HEK293 (cell line): Measurements from ENCODE around the gene MPEG1.

ENCODE experiments used
- CTCF ChIA-PET: fragments of 350-600 bp; formaldehyde crosslinking; extraction: SDS; loops from one replicate; lab custom pipeline; 2021; ENCODE audit warnings: antibody characterized with exemption; lab: Yijun Ruan, JAX
- POLR2A ChIA-PET: fragments of 300-600 bp; formaldehyde crosslinking; extraction: SDS; loops from one replicate; lab custom pipeline; 2020; ENCODE audit warnings: antibody characterized with exemption, inconsistent platforms; lab: Yijun Ruan, JAX
- H3K27ac ChIP-seq: fragments of 200-500 bp; sonication (Bioruptor generic); 2 replicates; pipeline ENCODE4 v1.5.1; 2014; ENCODE audit warnings: low read depth, low read length, control low read depth, inconsistent platforms; ENCODE audit errors: extremely low read depth
- H3K36me3 ChIP-seq, 2 experiments: fragments of 200-500 bp in 1 of 2; sonication (Bioruptor generic) in 1 of 2; 1 replicate in 1 of 2; 2 replicates in 1 of 2; pipeline ENCODE4 v1.5.1; 2014 to 2017; ENCODE audit warnings: inconsistent platforms in 2 of 2, low read length in 2 of 2; ENCODE audit not compliant: control insufficient read depth in 2 of 2, insufficient read depth in 1 of 2
- H3K4me1 ChIP-seq: fragments of 200-500 bp; sonication (Bioruptor generic); 2 replicates; pipeline ENCODE4 v1.5.1; 2014; ENCODE audit warnings: mild to moderate bottlenecking, low read length, inconsistent platforms; ENCODE audit not compliant: control insufficient read depth, insufficient read depth
- H3K4me3 ChIP-seq: 2 replicates; pipeline ENCODE4 v1.5.1; 2011; ENCODE audit warnings: low read depth, mild to moderate bottlenecking, control low read depth, low read length, moderate library complexity
- H3K9me3 ChIP-seq: fragments of 200-500 bp; sonication (Bioruptor generic); 2 replicates; pipeline ENCODE4 v1.5.1; 2014; ENCODE audit warnings: low read depth, low read length, inconsistent platforms; ENCODE audit not compliant: control insufficient read depth, insufficient read depth
- GLIS1 ChIP-seq: fragments of 450-650 bp; formaldehyde crosslinking; IDR thresholded peaks from 2 replicates; pipeline ENCODE4 v1.5.1; 2016; ENCODE audit warnings: missing biosample characterization, missing genetic modification characterization
- HOXC10 ChIP-seq: sonication (generic); formaldehyde crosslinking; IDR thresholded peaks from 2 replicates; pipeline ENCODE4 v1.8.1; 2023; ENCODE audit warnings: mild to moderate bottlenecking, missing genetic modification reagents
- HOXD13 ChIP-seq: sonication (generic); formaldehyde crosslinking; IDR thresholded peaks from 2 replicates; pipeline ENCODE4 v1.8.0; 2022; ENCODE audit warnings: missing genetic modification reagents, borderline replicate concordance
- KLF9 ChIP-seq: fragments of 450-650 bp; formaldehyde crosslinking; IDR thresholded peaks from 2 replicates; pipeline ENCODE4 v1.5.1; 2016; ENCODE audit warnings: missing biosample characterization, missing genetic modification characterization, low read depth
- MYNN ChIP-seq: fragments of 450-650 bp; formaldehyde crosslinking; IDR thresholded peaks from 2 replicates; pipeline ENCODE4 v1.5.1; 2016; ENCODE audit warnings: missing biosample characterization, missing genetic modification characterization, borderline replicate concordance
- SETDB1 ChIP-seq: IDR thresholded peaks from one replicate; pipeline ENCODE4 v1.6.1; 2017; ENCODE audit warnings: mild to moderate bottlenecking, low read length, moderate library complexity, mixed read lengths; ENCODE audit not compliant: insufficient read length
- YY1 ChIP-seq: fragments of 450-650 bp; formaldehyde crosslinking; IDR thresholded peaks from 2 replicates; pipeline ENCODE4 v1.5.1; 2018; ENCODE audit warnings: missing biosample characterization, missing genetic modification characterization
- ZBTB7A ChIP-seq: fragments of 450-650 bp; formaldehyde crosslinking; IDR thresholded peaks from 2 replicates; pipeline ENCODE4 v1.5.1; 2016; ENCODE audit warnings: low read depth, missing biosample characterization, missing genetic modification characterization
- ZBTB8A ChIP-seq: fragments of 450-650 bp; formaldehyde crosslinking; IDR thresholded peaks from 2 replicates; pipeline ENCODE4 v1.5.1; 2016; ENCODE audit warnings: missing biosample characterization, missing genetic modification characterization
- ZNF10 ChIP-seq: fragments of 450-650 bp; formaldehyde crosslinking; IDR thresholded peaks from 2 replicates; pipeline ENCODE4 v1.5.1; 2017; ENCODE audit warnings: missing biosample characterization, missing genetic modification characterization
- ZNF221 ChIP-seq: fragments of 450-650 bp; formaldehyde crosslinking; IDR thresholded peaks from 2 replicates; pipeline ENCODE4 v1.5.1; 2017; ENCODE audit warnings: missing biosample characterization, missing genetic modification characterization, borderline replicate concordance
- ZNF26 ChIP-seq: fragments of 450-650 bp; formaldehyde crosslinking; IDR thresholded peaks from 2 replicates; pipeline ENCODE4 v1.5.1; 2016; ENCODE audit warnings: missing biosample characterization, missing genetic modification characterization
- ZNF433 ChIP-seq: fragments of 450-650 bp; formaldehyde crosslinking; IDR thresholded peaks from 2 replicates; pipeline ENCODE4 v1.5.1; 2016; ENCODE audit warnings: missing biosample characterization, missing genetic modification characterization, low read depth
- ZNF449 ChIP-seq: fragments of 450-650 bp; formaldehyde crosslinking; IDR thresholded peaks from 2 replicates; pipeline ENCODE4 v1.5.1; 2017; ENCODE audit warnings: missing biosample characterization, mild to moderate bottlenecking, missing genetic modification characterization, moderate library complexity
- ZNF510 ChIP-seq: fragments of 450-650 bp; formaldehyde crosslinking; IDR thresholded peaks from 2 replicates; pipeline ENCODE4 v1.5.1; 2018; ENCODE audit warnings: mild to moderate bottlenecking, missing genetic modification characterization, missing biosample characterization; ENCODE audit not compliant: insufficient replicate concordance
- ZNF529 ChIP-seq: fragments of 450-650 bp; formaldehyde crosslinking; IDR thresholded peaks from 2 replicates; pipeline ENCODE4 v1.5.1; 2017; ENCODE audit warnings: missing genetic modification characterization, missing biosample characterization; ENCODE audit not compliant: insufficient replicate concordance
- ZNF548 ChIP-seq: fragments of 450-650 bp; formaldehyde crosslinking; IDR thresholded peaks from 2 replicates; pipeline ENCODE4 v1.5.1; 2016; ENCODE audit warnings: missing biosample characterization, missing genetic modification characterization
- ZNF629 ChIP-seq: fragments of 450-650 bp; formaldehyde crosslinking; IDR thresholded peaks from 2 replicates; pipeline ENCODE4 v1.5.1; 2017; ENCODE audit warnings: missing biosample characterization, missing genetic modification characterization
- ZNF776 ChIP-seq: fragments of 450-650 bp; formaldehyde crosslinking; IDR thresholded peaks from 2 replicates; pipeline ENCODE4 v1.5.0; 2017; ENCODE audit warnings: missing biosample characterization, missing genetic modification characterization, borderline replicate concordance
- ZNF777 ChIP-seq: fragments of 450-650 bp; formaldehyde crosslinking; IDR thresholded peaks from 2 replicates; pipeline ENCODE4 v1.5.1; 2017; ENCODE audit warnings: missing biosample characterization, missing genetic modification characterization, borderline replicate concordance
- ZNF791 ChIP-seq: fragments of 450-650 bp; formaldehyde crosslinking; IDR thresholded peaks from 2 replicates; pipeline ENCODE4 v1.5.1; 2016; ENCODE audit warnings: missing biosample characterization, missing genetic modification characterization
- ZSCAN30 ChIP-seq: fragments of 450-650 bp; IDR thresholded peaks from 2 replicates; pipeline ENCODE4 v1.5.1; 2018; ENCODE audit warnings: missing biosample characterization, mild to moderate bottlenecking, missing genetic modification characterization, moderate library complexity

MPEG1 gene

DNA sequence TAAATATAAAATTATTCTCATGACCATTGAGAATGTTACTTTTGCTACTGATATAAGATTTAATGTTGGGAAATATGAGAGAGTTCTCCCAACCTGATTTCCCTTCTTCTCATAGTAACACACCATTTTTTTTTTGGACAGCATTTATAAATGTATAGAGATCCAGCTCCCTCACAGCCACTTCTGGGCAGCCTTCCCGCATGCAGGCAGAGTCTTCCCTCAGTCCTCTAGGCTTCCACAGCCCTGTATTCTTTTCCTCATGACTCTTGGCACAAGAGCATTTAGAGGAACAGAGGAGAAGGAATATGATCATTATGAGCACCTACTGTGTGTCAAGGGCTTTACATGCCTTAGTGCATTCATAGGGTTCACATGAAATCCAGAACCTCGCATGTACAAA, 31.8 kb downstream of the MPEG1 start:
- H3K36me3 ChIP-seq = peaks cover 0 to 22% of the 10 kb centered on the region in 2 experiments; a peak in 1 of 3 replicates
- H3K9me3 ChIP-seq = no peaks in the 10 kb centered on the region
- H3K4me1 ChIP-seq = no peaks in the 10 kb centered on the region
- H3K4me3 ChIP-seq = no peak overlapping the region
- POLR2A ChIA-PET = no interaction called here
- TF ChIP-seq ZNF548 (tag by site-specific recombination) (no peak), ZNF629 (tag by site-specific recombination) (no peak), ZNF777 (no peak), ZBTB7A (no peak), ZNF776 (no peak), HOXC10 (CRISPR knock-in tag) (no peak), ZNF510 (tag by site-specific recombination) (no peak), ZNF26 (tag by site-specific recombination) (no peak), KLF9 (tag by site-specific recombination) (no peak), ZNF10 (tag by site-specific recombination) (no peak), ZNF449 (tag by site-specific recombination) (no peak)
- CTCF ChIA-PET = interaction anchor here (0.9 to 1.9 kb wide), 4 partner anchors 9 to 26 kb away, joined by 3 to 11 read pairs (median 4); partner anchors contain the start of gene DTX4
- H3K27ac ChIP-seq = no peak overlapping the region

- no peaks in the 10 kb centered on the region for H3K4me1 ChIP-seq
- H3K36me3 ChIP-seq = peaks cover 0 to 22% of the 10 kb centered on the region in 2 experiments; a peak in 1 of 3 replicates
- no peak overlapping the region for H3K27ac ChIP-seq
- CTCF ChIA-PET = interaction anchor here (0.9 to 1.9 kb wide), 4 partner anchors 10 to 29 kb away, joined by 3 to 5 read pairs (median 4); no protein-coding TSS in a partner anchor
- TF ChIP-seq HOXD13 (CRISPR knock-in tag) (no peak), ZSCAN30 (no peak), ZNF433 (tag by site-specific recombination) (no peak), ZNF791 (tag by site-specific recombination) (no peak), MYNN (tag by site-specific recombination) (no peak), ZNF629 (tag by site-specific recombination) (no peak), ZNF221 (no peak), YY1 (tag by site-specific recombination) (no peak), ZNF10 (tag by site-specific recombination) (no peak)
- TF ChIP-seq, all 188 proteins: peak for 0
- Histone ChIP-seq H3K9me3 (no peaks in the 10 kb centered on the region), H3K4me3 (no peak overlapping the region)
- POLR2A ChIA-PET = no interaction called here
Observed at GRCh38 chr11:59180168-59180776, 32.5 kb downstream of the MPEG1 start.

GRCh38 chr11:59179121-59179520, 33.6 kb downstream of the MPEG1 start:
- POLR2A ChIA-PET = no interaction called here
- no peak overlapping the region for H3K27ac ChIP-seq
- TF ChIP-seq ZBTB8A (tag by site-specific recombination) (no peak), HOXC10 (CRISPR knock-in tag) (no peak), SETDB1 (peak; percentile 4), GLIS1 (no peak), ZNF529 (no peak)
- TF ChIP-seq, all 188 proteins: peak for 1
- Histone ChIP-seq H3K4me3 (no peak overlapping the region), H3K36me3 (peaks cover 0 to 22% of the 10 kb centered on the region in 2 experiments; a peak in 1 of 3 replicates), H3K4me1 (no peaks in the 10 kb centered on the region; the same call in 1 of the 2 replicates), H3K9me3 (no peaks in the 10 kb centered on the region)
- CTCF ChIA-PET = interaction anchor here (1.0 kb wide), 1 partner anchor 30 kb away, joined by 3 read pairs; no protein-coding TSS in a partner anchor
